ENCODE results near the gene ZNF830. TPM values are rescaled to one million over a fixed set of nuclear protein-coding genes. Genes with fewer than 3 reads are reported as not detected.
"Not testable (repeated sequence)": the region's sequence is repeated elsewhere in the genome, so short reads cannot be mapped to it uniquely, and the experiment has no call there.

Gene ZNF830
- total RNA-seq, 2 experiments from 2014 or later, result 21.1 to 23.9 TPM

- POLR2A ChIA-PET, result no interaction called here
- CTCF ChIA-PET, result no interaction called here
These were observed 25.9 kb downstream of the ZNF830 start for GRCh38 chr17:34987232-34987631.

GRCh38 chr17:34988644-34989043 lies 27.3 kb downstream of the ZNF830 start:
- ChIA-PET CTCF (interaction anchor here (1.1 to 1.7 kb wide), 2 partner anchors 58 to 130 kb away, joined by 3 to 4 read pairs; no protein-coding TSS in a partner anchor), POLR2A (no interaction called here)

GRCh38 chr17:34989473-34989872 lies 28.1 kb downstream of the ZNF830 start:
- CTCF ChIA-PET, result interaction anchor here (1.5 to 1.7 kb wide), 2 partner anchors 10 to 129 kb away, joined by 3 to 4 read pairs; no protein-coding TSS in a partner anchor
- POLR2A ChIA-PET, result no interaction called here

- POLR2A ChIA-PET, result interaction anchor here (0.6 to 1.4 kb wide), 2 partner anchors 31 to 600 kb away, joined by 3 to 11 read pairs; no protein-coding TSS in a partner anchor
These were observed 29.6 kb downstream of the ZNF830 start for GRCh38 chr17:34990921-34991365.

GRCh38 chr17:34991606-34992005 lies 30.3 kb downstream of the ZNF830 start:
- POLR2A ChIA-PET, result interaction anchor here (1.4 kb wide), 1 partner anchor 30 kb away, joined by 3 read pairs; no protein-coding TSS in a partner anchor

More at GRCh38 chr17:34990921-34991365, 29.6 kb downstream of the ZNF830 start:
- CTCF ChIA-PET, result interaction anchor here (0.6 to 1.5 kb wide), 3 partner anchors 9 to 129 kb away, joined by 3 to 5 read pairs (median 4); partner anchors contain the start of genes LIG3 and RAD51D

DNA sequence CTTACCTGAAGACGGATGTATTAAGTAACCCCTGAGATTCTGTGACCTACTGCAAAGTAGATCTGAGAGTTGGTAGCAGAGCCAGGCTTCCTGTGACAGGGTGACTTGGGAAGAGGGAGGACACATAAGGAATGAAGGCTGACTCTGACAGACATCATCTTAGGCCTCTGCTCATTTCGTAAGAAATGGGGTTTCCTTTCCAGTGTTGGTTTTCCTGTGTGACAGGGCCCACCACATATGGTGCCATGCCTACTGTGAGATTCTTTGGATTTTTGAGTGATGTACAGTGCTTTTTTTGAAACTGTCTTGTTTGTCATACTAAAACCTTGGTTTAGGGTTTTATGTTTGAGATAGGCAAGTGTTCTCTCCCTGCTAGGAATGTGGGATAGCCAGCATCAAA lies 31.7 kb downstream of the ZNF830 start:
- ChIA-PET POLR2A (no interaction called here), CTCF (interaction anchor here (2.1 kb wide), 2 partner anchors 12 to 126 kb away, joined by 5 to 13 read pairs; partner anchors contain the start of gene RAD51D)

More at GRCh38 chr17:34991606-34992005, 30.3 kb downstream of the ZNF830 start:
- CTCF ChIA-PET, result interaction anchor here (1.2 kb wide), 1 partner anchor 128 kb away, joined by 5 read pairs; the partner anchor contains the start of gene RAD51D

DNA sequence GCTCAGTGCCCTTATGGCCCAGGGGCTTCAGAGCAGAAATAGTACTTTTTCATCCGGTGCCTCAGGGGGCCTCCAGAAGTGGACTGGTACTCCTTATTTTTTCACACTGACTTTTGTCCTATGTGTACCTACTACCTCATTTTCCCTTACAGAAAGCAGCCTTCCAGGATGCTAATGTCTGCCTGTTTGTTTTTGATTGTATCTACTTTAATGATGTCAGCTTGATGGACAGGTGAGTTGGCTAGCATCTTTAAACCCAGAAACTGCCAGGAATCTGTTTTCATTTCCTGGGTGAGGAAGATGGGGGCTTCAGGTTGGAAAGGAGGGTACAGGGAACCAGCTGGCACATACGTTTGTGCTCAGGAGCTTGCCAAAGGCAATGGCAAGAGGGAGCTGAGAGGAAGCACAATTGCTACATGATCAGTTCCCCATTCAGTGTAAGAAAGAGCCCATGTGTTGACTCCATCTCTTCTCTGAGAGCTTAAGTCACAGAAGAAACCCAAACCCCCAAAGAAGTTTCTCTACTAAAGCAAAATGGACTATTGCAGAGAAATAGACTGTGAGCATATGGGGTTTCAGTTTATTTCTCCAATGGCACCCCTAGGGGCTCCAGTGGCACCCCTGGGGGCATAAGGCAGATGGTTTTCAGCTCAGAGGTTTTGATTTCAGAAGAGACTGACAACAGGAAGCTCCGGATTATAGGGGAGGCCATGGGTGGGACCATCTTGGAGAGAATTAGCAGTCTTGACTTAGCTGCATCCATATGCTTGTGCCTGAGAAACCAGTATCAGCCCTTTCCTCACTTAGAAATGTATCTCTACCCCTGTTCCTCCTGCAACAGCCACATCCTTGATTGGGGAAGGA lies 35.3 kb downstream of the ZNF830 start:
- CTCF ChIA-PET, result interaction anchor here (0.8 to 3.8 kb wide), 5 partner anchors 14 to 123 kb away, joined by 3 to 16 read pairs (median 5); partner anchors contain the start of gene RAD51D
- POLR2A ChIA-PET, result no interaction called here

DNA sequence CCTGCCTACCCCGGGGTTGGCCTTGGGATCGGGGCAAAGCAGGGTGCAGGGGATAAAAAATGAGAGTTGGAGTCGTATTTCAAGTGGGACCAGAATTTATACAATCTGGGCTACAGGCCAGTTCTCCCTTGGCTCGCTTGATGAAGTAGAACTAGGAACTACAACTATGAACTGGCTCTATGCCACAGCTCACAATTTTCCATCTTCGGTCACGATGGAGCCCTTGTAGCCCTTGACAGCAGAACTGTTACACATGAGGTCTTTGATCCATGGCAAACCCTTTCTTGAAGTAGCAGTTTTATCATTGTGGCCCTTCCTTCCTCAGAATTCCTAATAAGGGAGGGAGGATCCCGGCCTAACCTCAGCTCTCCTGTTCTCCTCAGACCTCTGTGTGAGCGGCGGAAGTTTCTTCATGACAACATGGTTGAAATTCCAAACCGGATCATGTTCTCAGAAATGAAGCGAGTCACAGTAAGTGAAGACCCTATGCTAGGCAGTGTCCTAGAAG lies 36.1 kb downstream of the ZNF830 start:
- POLR2A ChIA-PET, result no interaction called here
- CTCF ChIA-PET, result interaction anchor here (0.7 to 3.8 kb wide), 4 partner anchors 93 to 124 kb away, joined by 3 to 16 read pairs (median 8); partner anchors contain the start of gene RAD51D

GRCh38 chr17:34998205-34998604 lies 36.9 kb downstream of the ZNF830 start:
- POLR2A ChIA-PET, result no interaction called here

GRCh38 chr17:34999456-34999855 lies 38.1 kb downstream of the ZNF830 start:
- ChIA-PET POLR2A (no interaction called here), CTCF (interaction anchor here (0.5 to 3.8 kb wide), 8 partner anchors 9 to 121 kb away, joined by 3 to 16 read pairs (median 4); partner anchors contain the start of gene RAD51D)

More at GRCh38 chr17:34998205-34998604, 36.9 kb downstream of the ZNF830 start:
- CTCF ChIA-PET, result interaction anchor here (0.7 to 3.8 kb wide), 6 partner anchors 72 to 123 kb away, joined by 3 to 16 read pairs (median 6); partner anchors contain the start of gene RAD51D

DNA sequence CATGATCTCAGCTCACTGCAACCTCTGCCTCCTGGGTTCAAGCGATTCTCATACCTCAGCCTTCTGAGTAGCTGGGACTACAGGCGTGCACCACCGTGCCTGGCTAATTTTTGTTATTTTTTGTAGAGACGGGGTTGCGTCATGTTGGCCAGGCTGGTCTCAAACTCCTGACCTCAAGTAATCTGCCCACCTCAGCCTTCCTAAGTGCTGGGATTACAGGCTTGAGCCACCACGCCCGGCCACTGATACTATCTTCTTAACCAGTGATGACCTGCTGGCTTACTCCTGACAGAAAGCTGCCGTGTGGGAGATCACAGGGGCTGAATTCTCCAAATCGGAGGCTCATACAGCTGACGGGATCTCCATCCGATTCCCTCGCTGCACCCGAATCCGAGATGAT lies 39.6 kb downstream of the ZNF830 start:
- CTCF ChIA-PET, POLR2A ChIA-PET: not testable (repeated sequence)

DNA sequence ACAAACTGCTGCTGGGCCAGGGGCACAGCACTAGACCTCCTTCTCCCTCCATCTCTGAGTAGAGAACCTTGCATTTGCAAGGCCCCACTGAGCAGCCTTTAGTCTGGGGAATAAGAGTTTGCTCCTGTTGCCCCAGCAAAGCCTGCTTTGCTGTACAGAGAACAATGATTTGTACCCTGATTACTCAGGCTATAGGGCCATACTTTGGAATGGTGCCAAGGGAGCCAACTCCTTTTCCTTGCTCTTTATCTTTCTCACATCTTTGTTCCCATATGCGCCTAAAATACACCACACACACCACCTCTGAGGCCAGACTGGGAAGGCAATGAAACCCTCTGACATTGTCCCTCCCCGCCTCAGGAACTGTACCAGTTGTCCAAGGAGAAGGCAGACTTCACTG lies 40.2 kb downstream of the ZNF830 start:
- ChIA-PET CTCF (no interaction called here), POLR2A (no interaction called here)

DNA sequence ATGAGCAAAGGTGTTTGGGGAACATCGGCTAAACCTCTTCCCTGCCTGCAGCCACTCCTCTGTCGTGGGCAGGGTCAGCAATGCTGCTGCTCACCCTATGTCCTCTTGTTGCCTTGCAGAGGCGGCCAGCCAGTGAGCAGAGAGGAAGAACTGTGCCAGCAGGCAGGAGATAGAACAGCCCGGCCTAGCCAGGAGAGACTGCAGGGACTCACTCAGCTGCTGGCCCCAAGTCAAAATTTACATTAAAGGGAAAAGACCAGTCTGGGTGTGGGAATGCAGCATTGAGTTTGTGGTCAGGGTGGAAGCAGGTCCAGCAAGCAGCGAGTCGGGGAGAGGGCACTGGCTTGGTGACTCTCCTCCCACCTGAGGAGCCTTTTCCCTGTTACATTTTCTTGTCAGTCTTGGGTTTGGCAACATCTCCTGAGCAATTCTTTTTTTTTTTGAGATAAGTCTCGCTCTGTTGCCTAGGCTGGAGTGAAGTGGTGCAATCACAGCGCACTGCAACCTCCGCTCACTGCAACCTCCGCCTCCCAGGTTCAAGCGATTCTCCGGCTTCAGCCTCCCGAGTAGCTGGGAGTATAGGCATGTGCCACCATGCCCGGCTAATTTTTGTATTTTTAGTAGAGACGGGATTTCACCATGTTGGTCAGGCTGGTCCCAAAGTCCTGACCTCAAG lies 41.7 kb downstream of the ZNF830 start:
- ChIA-PET POLR2A (no interaction called here), CTCF (interaction anchor here (0.9 to 1.3 kb wide), 3 partner anchors 11 to 117 kb away, joined by 3 read pairs; no protein-coding TSS in a partner anchor)

- ChIA-PET CTCF (interaction anchor here (0.9 to 1.3 kb wide), 3 partner anchors 10 to 116 kb away, joined by 3 read pairs; no protein-coding TSS in a partner anchor), POLR2A (no interaction called here)
These were observed 42.4 kb downstream of the ZNF830 start for GRCh38 chr17:35003778-35004177.

DNA sequence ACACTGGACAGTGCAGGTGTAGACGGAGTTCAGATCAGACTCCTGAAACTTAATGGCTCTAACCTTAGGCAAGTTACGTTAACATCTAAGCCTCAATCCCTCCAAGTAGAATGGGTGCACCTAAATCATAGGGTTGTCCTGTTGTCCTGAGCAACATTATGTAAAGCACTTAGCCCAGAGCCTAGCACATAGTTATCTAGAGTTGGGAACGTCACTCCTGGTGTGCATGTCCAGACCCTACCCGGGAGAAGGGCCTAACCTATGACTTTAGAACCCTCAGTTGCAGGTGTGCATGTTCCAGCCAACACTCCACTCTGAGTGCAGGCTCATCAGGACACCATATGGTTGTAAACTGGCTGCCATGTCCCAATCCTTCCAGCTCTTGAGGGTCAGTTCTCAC lies 45.0 kb downstream of the ZNF830 start:
- ChIA-PET POLR2A (no interaction called here), CTCF (no interaction called here)

DNA sequence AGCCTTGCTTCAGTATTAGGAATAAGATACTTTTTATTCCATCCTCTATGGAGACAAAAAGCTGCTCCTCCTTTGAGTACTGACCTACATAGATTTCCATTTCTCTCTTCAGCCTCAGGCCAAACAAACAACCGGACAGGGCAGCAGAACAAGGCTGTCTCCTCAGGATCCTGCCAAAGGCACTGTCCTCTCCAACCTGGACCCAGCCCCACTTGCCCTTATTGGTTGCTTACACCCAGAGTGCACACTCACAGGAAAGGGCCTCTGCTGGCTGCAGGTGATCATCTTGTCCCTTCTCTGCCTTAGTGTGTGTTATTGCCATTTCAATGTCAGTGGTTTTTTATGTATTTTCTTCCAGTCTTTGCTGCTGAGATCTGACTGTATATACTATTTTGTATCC lies 45.6 kb downstream of the ZNF830 start:
- POLR2A ChIA-PET, result no interaction called here
- CTCF ChIA-PET, result no interaction called here

DNA sequence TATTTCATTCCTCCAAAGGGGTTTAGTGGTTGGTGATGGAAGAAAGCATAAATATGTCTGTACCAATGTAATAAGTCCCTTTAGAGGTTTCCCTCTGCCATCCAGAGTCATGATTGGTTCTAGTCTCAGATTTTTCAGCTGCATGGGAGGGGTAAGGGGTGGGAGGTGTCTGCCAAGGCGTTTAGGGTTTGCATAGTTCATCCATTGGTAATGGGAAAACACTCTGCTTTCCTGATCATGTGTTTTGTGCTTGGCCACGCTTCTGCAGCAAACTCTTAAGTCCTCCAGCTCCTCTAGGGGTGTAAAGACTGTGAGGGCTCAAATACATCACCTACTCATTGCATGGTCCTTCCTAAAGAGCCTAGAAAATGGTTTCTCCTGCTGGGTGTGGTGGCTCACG lies 48.8 kb downstream of the ZNF830 start:
- ChIA-PET CTCF (no interaction called here), POLR2A (no interaction called here)

DNA sequence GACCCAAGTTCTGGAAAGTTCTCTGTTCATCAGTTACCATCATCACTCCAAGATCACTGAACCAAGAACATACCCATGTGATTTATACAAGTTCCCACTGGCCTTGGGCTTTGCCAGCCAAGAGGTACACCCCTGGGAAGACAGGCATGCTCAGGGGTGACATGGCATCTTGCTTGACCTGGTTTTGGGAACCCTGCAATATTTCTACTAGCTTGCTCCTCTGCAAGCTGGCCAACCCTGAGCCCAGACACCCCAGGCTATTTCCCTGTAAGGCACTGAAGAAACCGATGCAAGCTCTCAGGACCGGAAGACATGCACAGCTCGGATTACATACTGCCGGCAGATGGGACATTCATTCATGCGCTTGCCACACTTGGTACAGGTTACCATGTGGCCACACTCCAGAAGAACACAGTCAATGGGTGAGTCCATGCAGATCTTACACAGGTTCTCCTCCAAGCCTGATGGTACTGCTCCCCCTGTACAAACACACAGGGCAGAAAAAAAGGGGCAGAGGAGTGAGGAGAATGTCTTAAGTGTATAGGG lies 50.4 kb downstream of the ZNF830 start:
- CTCF ChIA-PET, result interaction anchor here (1.6 kb wide), 1 partner anchor 12 kb away, joined by 3 read pairs; no protein-coding TSS in a partner anchor
- POLR2A ChIA-PET, result no interaction called here
